ENCODE data around the gene IRX5.

DNA sequence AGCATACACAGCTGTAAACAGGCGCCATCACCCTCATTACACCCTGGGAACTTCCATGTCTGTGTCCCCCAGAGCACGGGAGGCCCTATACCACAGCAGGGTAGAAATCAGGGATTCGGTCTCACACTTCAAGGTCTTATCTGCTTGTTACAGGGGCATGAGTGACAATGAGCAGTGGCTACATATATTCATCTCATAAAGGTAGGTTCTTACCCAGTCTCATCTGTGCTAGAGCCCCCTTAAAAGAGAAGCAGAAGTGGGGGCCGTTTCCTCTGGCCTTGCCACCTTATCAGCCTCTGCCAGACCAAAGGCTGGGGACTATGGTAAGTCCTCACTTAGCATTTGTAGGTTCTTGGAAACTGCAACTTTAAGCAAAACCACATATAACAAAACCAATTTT lies 46.5 kb downstream of the IRX5 start:
- no peak for TF ChIP-seq POLR2A (IDR thresholded peaks at IDR 0.05; ENCODE audit: borderline replicate concordance, extremely low read depth, insufficient read depth, insufficient read length)
- no peak for TF ChIP-seq EZH2phosphoT487 (IDR thresholded peaks at IDR 0.05; ENCODE audit: borderline replicate concordance)
- TF ChIP-seq, protein P1, sequence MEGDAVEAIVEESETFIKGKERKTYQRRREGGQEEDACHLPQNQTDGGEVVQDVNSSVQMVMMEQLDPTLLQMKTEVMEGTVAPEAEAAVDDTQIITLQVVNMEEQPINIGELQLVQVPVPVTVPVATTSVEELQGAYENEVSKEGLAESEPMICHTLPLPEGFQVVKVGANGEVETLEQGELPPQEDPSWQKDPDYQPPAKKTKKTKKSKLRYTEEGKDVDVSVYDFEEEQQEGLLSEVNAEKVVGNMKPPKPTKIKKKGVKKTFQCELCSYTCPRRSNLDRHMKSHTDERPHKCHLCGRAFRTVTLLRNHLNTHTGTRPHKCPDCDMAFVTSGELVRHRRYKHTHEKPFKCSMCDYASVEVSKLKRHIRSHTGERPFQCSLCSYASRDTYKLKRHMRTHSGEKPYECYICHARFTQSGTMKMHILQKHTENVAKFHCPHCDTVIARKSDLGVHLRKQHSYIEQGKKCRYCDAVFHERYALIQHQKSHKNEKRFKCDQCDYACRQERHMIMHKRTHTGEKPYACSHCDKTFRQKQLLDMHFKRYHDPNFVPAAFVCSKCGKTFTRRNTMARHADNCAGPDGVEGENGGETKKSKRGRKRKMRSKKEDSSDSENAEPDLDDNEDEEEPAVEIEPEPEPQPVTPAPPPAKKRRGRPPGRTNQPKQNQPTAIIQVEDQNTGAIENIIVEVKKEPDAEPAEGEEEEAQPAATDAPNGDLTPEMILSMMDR (IDR thresholded peaks at IDR 0.05 in 2 of 3, conservative IDR thresholded peaks at IDR 0.05 in 1 of 3; ENCODE audit: borderline replicate concordance in 1 of 3, insufficient read depth in 1 of 3, low read depth in 2 of 3, low read length in 2 of 3): no peak
- no peak for TF ChIP-seq POLR2AphosphoS5 (IDR thresholded peaks at IDR 0.05; ENCODE audit: low read depth, low read length)
- no peak for TF ChIP-seq TCF7L2 (IDR thresholded peaks at IDR 0.05; ENCODE audit: borderline replicate concordance, extremely low read depth, insufficient read depth, insufficient read length)
